Inflammatory macrophage (primary cell): ENCODE measurements around the gene CENPO.

Experiments
- DNase-seq, 2 donors: peaks; one replicate each; pipeline ENCODE4 v3.0.0-alpha.2; 2020 to 2022
- total RNA-seq, 18 experiments: gene quantifications; one replicate each; lab custom pipeline; 2026; ENCODE audit warnings: mixed read lengths in 6 of 18, inconsistent platforms in 2 of 18; lab: John Stamatoyannopoulos, UW

Gene CENPO, protein sequence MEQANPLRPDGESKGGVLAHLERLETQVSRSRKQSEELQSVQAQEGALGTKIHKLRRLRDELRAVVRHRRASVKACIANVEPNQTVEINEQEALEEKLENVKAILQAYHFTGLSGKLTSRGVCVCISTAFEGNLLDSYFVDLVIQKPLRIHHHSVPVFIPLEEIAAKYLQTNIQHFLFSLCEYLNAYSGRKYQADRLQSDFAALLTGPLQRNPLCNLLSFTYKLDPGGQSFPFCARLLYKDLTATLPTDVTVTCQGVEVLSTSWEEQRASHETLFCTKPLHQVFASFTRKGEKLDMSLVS
- total RNA-seq: 7.5 to 20.7 (median 13.5) reads per million in 18 experiments

DNA sequence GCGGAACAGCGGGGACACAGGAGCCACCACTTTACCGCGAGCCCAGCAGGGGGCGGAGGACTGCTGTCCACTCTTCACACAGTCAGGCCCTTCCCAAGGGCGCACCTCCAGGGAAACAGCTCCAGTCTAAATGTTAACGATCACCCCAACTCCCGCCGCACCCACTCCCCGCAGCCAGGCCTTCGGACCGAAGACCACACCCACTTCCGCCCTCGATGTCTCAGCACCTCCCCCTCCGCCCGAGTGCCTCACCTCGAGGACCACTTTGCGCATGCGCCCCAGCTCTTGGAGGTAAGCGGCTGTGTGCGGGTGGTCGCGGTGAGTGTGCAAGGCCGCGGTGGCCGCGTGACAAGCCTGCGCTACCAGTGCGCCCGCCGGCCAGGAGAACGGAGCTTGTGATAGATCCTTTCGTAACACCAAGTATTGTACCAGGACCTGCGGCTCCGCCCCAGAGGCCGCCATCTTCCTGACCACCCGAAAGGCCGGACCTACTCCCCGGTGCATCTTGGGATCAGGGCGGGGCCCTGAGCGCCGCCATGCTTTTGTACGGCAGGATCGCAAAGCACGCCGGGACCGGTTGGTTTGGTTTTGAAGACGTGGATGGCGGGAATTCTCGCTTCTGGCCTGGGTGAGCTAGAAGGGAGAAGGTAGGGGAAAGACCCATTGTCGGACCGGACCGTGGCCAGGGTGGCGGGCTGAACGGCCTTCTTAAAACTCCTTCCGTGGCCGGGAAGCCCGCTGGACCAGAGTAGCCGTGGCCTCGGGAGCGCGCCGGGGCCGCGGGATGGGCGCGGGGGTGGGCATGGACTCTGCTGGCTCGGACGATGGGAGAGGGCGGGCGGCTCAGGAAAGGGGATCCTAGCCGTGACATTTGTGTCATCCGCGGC is at the start of gene CENPO, which contains the start of gene PTRHD1:
TSS of gene CENPO (plus strand) at position 552 of the 887 bp plus-strand sequence. CDS start 495 bp downstream, outside the sequence.
TSS of gene PTRHD1 (minus strand) at position 518 of the 887 bp plus-strand sequence. CDS start at position 504, 14 bp downstream.
- peak; percentile 97 to 98 for DNase-seq

DNA sequence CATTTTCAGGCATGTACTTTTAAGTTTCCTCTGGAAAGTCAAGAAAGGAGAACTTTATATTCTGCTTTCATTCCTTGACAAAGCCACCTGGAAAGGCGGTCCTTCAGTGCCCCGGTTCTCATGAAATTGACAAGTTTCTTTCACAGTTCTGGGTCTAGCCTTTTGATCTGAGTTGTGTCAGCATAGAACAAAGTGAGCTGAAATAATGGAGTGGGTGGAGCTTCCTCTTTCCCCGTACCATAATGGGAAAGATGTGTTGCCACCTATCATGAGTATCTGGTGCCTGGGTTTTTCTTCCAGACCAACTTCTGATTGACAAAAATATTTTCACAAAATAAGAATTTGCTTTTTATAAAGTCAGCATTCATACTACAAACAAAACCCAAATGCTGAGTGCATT is 49.3 kb upstream of the CENPO start:
- peak; percentile 62 to 72 for DNase-seq

DNA sequence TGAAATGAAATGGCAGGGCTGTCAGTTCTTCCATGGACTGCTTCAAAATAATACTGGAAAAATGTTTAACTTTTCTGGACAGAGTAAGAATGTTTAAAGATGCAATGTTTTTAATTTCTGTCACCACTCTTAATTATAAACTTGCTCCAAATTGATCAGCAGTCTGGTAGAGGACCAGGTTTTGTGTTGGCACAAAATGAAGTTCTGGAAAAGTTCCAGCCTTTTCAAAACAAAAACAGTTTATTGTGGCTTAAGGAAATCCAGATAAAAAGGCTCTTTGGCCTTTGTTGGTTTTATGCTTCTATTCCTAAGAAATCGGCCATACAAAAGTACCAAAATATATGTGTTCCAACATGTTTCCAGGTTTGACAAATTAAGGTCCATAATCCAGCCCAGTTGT is 48.9 kb upstream of the CENPO start:
- no peak for DNase-seq

DNA sequence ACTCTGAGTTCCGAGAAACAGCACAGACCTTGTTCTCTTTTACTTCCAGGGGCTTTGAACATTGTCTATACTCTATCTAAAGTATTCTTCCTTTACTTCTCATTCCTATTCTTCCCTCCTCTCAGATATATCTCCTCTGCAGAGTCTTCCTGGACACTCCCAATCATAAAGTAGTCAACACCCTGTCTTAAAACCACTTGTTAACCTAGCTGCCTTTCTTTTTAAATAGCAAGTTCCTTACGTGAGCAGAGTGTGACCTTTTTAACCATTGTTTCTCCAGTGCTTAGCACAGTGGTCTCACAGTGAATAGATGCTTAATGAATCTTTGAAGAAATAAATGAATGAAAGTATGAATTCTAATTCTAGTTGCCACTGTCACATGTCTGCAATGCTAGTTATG is 47.4 kb upstream of the CENPO start:
- no peak for DNase-seq

DNA sequence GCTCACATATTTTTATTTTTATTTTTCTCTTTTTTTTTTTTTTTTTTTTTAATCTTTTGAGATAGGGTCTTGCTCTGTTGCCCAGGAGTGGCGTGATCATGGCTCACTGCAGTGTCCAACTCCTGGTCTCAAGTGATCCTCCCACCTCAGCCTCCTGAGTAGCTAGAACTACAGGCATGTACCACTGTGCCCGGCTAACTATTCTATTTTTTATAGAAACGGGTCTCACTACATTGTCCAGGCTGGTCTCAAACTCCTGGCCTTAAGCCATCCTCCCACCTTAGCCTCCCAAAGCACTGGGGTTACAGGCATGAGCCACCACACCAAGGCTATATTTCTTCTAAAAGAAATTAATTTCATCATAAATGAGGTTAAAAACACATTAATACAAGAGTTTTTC is 45.9 kb upstream of the CENPO start:
- DNase-seq: no peak

DNA sequence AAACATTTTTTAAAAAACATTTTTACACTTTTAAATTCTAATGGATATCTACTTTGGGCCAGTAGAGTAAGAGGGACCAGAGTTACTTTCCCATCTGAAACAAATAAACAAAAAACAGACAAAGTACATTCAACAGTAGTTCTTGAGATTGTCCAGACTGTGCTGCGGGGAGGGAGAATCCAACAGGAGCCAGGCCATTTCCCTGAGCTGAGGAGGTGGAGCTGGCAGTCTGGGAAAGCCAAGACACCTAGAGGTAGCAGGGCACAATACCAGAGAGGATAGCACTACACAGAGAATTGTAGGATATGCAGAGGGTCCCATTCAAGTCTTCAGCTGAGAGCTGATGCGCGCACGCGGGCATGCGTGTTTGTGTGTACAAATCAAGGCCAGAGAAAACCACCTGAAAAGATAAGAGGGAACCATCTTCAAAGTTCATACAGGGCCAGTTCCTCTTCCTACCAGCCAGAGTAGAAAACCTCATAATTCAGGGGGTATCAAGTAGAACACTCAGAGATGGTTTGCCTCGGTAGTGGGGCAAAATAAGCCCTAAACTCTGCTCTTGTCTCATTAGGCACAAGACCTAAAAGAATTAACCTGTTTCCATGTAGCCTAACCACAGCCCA is 44.0 kb upstream of the CENPO start:
- no peak for DNase-seq

DNA sequence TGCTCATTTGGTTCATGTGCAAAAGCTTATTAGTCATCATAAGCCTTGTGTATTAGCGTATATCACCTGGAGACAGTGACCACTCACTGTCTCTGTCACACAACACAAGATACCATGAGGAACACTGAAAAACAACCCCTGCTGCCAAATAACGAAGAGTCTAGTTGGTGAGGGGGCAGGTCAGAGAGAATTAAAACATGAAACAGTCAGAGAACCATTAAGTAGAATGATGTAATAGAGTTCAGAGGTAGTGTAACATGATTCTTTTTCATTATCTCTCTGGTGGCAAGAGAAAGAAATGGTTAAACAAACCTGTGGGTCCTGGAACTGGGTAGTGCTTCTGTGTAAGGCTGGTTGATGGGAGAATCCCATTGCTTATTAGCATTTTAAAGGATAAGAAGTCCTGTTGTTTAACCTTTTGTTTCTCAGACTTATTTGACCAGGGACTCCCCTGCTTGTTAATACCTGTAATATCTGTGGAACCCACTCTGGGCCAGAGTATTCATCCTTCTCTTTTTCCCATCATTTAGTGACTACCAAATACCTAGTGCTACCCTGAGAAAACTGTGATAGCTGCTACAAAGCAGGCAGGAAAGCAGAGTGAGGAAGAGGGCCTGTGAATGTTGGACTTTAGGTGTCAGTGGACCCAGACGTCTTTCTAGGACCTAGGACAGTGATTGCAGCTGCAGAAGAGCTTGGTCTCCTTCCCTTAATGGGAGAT is 38.1 kb upstream of the CENPO start:
- DNase-seq: no peak

DNA sequence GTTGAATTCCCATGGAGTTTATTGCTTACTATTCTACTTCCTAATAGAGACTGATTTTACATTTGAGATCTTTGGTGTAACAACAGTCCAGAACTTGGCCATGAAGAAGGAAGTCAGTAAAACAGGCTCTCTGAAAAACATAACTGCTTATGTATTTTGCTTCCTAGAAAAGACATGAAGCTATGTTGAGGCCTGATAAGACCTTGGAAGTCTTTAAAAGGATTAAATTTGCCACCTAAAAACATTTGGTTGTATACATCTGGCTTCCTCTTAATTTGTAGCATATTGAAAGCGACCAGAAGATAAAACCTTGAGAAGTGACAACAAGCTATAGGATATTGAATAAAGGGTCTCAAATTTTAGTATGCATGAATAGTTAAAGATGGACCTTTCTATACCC is 36.4 kb upstream of the CENPO start:
- no peak for DNase-seq

DNA sequence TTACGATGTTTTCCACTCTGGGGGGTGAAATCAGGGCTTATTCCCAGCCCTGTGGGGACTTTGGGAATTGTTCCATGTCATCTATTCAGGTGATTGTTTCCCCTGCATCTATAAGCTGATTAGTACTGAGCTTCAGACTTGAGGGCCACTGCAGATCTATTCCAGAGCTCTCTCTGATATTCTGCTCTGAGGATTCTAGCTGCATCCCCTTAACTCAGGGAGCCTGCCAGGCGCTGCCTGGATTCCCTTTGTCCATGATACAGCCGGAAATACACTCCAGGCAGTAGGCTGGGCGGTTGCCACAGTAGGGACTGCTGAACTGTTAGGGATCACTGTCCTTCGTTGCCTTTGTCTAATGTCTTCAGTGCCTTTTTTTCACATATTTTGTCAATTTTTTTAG is 31.4 kb upstream of the CENPO start:
- DNase-seq: no peak

DNA sequence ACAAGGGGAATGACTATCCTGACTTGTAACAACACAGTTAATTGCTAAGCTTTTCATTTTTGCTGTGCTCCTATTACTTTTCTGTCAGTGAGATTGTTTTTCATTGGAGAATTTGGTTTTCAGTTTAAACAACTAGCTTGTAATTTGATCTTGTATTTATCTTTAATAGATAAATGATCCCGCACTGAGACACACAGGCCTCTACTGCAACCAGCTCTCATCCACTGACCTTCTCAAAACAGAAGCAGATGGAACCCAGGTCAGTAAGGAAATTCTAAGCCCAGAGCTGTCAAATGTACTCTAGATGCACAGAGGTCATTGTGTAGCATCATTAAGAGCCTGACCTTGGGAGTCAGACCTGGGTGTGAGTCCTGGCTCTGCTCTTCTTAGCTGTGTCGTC is 30.7 kb upstream of the CENPO start:
- DNase-seq: no peak

DNA sequence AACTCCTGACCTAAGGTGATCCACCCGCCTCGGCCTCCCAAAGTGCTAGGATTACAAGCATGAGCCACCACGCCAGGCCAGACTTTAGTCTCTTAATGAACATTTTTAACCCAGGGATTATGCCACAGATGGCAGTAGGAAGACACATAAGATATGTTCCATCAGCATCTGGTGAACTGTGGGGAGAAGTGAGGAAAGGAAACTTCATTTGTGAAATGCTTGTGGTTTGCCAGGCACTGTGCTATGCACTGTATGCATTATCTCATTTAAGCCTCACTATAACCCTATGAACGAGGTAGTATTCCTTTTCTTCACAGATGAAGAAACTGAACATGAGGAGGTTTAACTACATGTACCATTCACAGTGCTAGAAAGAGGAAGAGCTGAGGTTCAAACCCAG is 29.4 kb upstream of the CENPO start:
- DNase-seq: no peak

DNA sequence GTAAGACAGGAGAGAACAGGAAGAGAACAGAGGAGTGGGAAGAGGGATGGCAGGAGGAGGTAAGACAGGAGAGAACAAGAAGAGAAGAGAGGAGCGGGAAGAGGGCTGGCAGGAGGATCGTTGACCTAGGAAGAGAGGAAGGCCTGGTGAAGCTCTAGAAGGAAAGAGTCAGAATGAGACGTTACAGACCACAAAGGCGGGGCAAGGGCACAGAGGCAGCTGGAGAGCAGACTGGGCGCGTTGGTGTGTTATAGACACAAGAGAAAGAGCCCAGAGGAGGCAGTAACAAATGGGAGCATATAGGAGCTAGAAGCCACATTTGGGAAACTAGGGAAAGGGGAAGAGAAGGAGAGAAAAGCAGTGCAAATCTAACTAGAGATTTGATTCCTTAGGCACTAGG is 26.6 kb upstream of the CENPO start:
- DNase-seq: no peak

DNA sequence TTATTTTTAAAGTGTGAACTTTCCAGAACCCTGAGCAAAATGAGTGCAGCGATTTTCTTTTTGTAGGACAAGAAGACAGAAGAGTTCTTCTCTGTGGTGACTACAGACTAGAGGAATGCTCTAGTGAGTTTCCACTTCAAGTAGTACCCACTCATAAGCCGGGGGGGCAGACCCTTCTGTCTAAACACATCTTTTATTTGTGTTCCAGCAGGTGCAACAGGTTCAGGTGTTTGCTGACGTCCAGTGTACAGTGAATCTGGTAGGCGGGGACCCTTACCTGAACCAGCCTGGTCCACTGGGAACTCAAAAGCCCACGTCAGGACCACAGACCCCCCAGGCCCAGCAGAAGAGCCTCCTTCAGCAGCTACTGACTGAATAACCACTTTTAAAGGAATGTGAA is 25.2 kb upstream of the CENPO start:
- no peak for DNase-seq

DNA sequence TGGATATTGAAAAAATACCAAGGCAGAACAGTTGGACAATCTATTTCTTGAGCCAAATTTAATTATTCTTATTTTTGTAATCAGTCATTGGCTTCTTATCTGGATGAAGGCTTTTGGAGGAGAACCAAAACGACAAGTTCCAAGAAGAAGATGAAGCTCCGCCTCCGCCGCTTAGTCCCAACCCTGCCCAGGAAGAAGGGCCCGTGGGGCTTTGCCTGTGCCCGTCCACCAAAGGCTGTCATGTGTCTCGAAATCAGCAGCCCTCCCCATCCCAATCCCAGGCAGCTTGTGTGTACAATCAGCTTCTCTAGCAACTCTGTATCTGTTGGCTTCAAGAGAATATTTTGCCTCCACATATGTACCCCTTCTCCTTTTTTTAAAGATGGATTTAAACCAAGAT is 24.6 kb upstream of the CENPO start:
- DNase-seq: no peak

DNA sequence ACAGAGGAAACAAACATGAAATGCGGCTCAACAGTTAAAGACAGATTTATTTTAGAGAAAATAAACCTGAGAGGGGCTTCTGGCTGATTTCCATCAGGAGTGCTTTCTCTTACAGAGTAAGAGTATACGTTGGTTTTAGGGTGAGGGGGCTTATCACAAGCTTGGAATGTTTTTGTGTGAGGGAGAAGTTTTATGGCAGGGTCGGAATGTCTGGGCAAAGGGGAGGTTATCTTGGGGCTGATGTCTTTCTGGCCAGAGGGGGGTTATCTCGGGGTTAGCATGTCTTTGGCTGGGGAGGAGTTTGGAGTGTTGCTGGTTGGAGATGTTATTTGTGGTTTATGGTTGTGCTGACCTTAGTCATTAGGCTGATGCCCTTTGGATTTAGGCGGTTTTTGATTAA is 22.2 kb upstream of the CENPO start:
- DNase-seq: no peak

DNA sequence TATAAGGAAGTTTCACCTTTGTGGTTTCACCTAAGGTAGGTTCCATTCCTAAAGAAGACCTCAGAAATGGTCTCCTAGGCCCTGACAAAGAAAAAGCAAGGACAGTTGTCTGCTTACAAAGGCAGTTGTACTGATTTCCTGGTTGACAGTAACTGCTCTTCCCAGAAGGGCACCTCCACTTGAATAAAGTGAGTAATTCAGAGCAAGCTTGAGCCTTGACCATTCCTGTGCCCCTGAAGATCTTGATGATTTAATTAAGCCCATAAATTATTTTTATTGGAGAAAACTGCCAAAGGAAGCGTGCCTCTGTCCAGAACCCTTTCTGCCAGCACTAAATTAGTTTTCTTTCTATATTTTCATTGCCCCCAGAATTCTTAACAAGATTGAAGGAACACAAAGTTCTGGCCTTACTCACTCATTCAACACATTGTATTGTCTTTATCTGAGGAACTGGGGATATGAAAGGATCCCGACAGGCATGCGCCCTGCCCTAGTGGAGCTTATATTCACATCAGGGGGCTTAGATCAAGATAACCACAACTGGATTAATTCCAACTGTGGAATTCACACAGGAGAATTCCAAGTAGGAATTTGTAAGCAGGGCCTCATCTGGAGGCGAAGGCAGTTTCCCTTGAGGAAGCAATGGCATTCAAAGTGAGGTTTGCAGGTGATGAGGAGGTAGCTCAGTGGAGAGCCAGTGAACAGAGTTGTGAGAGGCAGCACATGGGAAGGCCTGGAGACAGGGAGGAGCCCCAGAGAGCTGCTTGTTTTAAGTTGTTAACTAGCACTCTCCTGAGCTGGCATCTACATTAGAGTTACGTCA is 21.2 kb upstream of the CENPO start:
- DNase-seq: no peak

DNA sequence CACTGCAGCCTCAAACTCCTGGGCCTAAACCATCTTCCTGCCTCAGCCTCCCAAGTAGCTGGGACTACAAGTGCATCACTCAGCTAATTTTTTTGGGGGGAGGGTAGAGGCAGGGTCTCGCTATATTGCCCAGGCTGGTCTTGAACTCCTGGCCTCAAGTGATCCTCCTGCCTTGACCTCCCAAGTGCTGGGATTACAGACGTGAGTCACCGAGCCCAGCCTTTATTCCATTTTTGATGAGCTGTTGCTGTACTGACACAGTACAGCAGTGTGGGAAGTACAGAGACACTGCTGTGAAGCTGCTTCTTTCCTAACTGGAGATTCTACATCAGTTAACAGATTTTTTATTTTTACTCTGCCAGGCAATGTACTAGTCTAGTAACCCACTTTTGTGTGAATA is 18.9 kb upstream of the CENPO start:
- DNase-seq: no peak

DNA sequence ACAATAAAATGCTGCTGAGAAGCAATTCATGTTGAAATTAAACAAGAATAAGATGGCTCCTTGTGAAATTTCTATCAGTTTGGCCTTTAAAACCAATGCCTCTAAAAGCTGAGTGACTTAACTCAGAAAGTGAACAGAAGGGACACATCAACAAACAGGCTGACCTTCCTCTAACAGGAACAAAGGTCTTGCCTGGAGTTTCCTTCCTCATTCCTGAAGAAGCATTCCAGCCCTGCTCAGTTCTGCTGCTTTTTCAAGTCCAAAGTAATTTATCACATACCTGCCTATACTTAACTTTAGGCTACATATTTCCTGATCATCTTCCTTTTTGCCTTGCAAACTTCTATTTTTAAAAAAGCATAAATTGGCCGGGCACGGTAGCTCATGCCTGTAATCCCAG is 14.1 kb upstream of the CENPO start:
- DNase-seq: peak; percentile 25 to 43

DNA sequence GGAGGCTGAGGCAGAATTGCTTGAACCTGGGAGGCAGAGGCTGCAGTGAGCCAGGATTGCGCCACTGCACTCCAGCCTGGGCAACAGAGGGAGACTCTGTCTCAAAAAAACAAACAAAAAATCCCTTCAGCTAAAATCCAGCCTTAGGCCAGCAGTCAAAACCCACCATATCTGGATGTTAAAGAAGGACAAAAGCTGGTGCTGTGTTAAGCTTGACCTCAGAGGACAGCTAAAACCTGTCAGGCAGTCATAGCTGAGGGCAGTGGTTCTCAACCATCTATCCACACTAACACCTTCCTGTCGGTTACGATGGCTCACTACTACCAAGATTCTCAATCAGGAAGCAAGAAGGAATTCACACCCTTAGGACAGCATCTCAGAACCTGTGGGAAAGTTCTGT is 9.6 kb upstream of the CENPO start:
- DNase-seq: no peak

DNA sequence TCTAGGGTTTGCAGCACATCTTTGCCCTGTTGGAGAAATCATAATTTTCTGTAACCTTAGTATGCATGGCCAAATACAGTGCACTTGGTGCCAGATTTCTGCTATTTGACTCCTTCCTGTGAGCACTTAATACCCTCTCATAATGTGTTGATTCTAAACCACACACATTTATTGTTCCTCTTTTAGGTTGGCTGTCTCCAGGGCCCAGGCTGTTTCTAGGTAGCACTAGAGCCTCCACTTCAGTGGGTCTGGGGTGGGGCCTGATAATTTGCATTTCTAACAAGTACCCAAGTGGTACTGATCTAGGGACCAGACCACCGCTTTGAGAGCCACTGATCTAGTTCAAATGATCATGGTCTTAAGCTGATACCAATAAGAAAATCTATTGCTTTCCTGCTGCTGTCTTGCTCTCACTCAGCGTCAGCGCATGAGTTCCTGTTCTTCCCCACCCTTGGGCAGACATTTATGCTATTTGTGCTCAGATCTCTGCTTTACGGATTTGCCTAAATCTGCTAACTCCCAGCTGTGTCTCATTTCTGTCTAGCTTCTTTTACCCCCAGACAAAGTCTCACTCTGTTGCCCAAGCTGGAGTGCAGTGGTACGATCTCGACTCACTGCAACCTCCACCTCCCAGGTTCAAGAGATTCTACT is 7.4 kb upstream of the CENPO start:
- DNase-seq: peak; percentile 29 to 61

DNA sequence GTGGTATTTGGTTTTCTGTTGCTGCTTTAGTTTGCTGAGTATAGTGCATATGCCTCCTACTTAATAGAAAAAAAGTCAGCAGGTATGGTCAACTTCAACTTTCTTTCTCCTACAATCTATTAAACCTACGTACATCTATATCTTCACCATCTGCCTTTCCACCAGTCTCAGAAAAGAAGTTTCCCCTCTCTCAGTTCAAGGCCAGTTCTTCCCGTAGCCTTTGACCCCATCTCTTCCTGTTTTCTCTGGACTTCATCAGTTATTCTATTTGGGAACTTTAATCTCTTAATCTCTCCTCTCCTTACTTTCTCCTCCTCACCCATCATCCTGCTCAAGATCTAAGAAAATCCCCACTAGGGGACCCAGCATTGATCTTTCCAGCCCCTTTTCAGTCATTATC is 5.7 kb upstream of the CENPO start:
- no peak for DNase-seq
